T-helper 1 cell treated with Interleukin-12 subunit alpha and Interleukin-12 subunit beta and Interleukin-4 antibody, amounts not matched to agents 30 ng/mL and 1 ng/mL, for 36 hours (primary cell): Measurements from ENCODE around the gene WNK2. TPM values are rescaled to one million over a fixed set of nuclear protein-coding genes. Genes with fewer than 3 reads are reported as not detected.

Source experiments
- intact Hi-C: fragments of 100-400 bp; cut with micrococcal nuclease; formaldehyde crosslinking; loops from one replicate; pipeline ENCODE4 v1.15.1; 2024
- total RNA-seq: library from RNA; stranded (reverse); gene quantifications from 2 replicates; pipeline ENCODE4 v1.2.3, GENCODE V29; 2022

Gene WNK2
- total RNA-seq, 1 donor from 2014 or later, result 0.22 TPM

- intact Hi-C loops, result loop anchor here (5.0 kb wide), 1 partner anchor 302 kb away; no protein-coding TSS in a partner anchor
Observed at GRCh38 chr9:93303806-93304573, 120.1 kb downstream of the WNK2 start.

- intact Hi-C loops, result loop anchor here (5.0 kb wide), 1 partner anchor 303 kb away; no protein-coding TSS in a partner anchor
Observed at GRCh38 chr9:93304574-93305496, 120.9 kb downstream of the WNK2 start.

- intact Hi-C loops, result no loop called here
Observed at GRCh38 chr9:93305497-93306020, 121.6 kb downstream of the WNK2 start.

GRCh38 chr9:93306081-93306480, 122.1 kb downstream of the WNK2 start:
- intact Hi-C loops, result no loop called here

- intact Hi-C loops, result no loop called here
Observed at GRCh38 chr9:93306579-93307091, 122.7 kb downstream of the WNK2 start.

GRCh38 chr9:93307468-93308157, 123.7 kb downstream of the WNK2 start:
- intact Hi-C loops, result no loop called here

- intact Hi-C loops, result no loop called here
Observed at GRCh38 chr9:93308158-93308602, 124.2 kb downstream of the WNK2 start.

- intact Hi-C loops, result no loop called here
Observed at GRCh38 chr9:93308676-93309075, 124.7 kb downstream of the WNK2 start.

GRCh38 chr9:93309889-93310425, 126.0 kb downstream of the WNK2 start:
- intact Hi-C loops, result no loop called here

GRCh38 chr9:93315118-93315517, 131.2 kb downstream of the WNK2 start:
- intact Hi-C loops, result no loop called here

- intact Hi-C loops, result no loop called here
Observed at GRCh38 chr9:93315960-93316359, 132.0 kb downstream of the WNK2 start.

- intact Hi-C loops, result no loop called here
Observed at GRCh38 chr9:93316726-93317494, 133.0 kb downstream of the WNK2 start.

GRCh38 chr9:93317495-93318094, 133.7 kb downstream of the WNK2 start:
- intact Hi-C loops, result no loop called here

- intact Hi-C loops, result no loop called here
Observed at GRCh38 chr9:93318480-93318879, 134.5 kb downstream of the WNK2 start.

- intact Hi-C loops, result no loop called here
Observed at GRCh38 chr9:93319301-93319991, 135.5 kb downstream of the WNK2 start.

- intact Hi-C loops, result no loop called here
Observed at GRCh38 chr9:93319992-93320500, 136.1 kb downstream of the WNK2 start.

- intact Hi-C loops, result no loop called here
Observed at GRCh38 chr9:93320591-93321219, 136.8 kb downstream of the WNK2 start.

GRCh38 chr9:93321220-93321610, 137.3 kb downstream of the WNK2 start:
- intact Hi-C loops, result no loop called here
